Measurements from ENCODE around the gene MOV10L1. TPM values are rescaled to one million over a fixed set of nuclear protein-coding genes. Genes with fewer than 3 reads are reported as not detected.

Gene MOV10L1
- total RNA-seq, 2 donors from 2014 or later, result 0.36 to 18.9 TPM

GRCh38 chr22:50078246-50078645 is 11.6 kb upstream of the MOV10L1 start:
- DNase-seq (ENCODE audit: low spot score), result no peak
- no peaks in the 10 kb centered on the region for H3K4me1 ChIP-seq (replicated peaks)
- TF ChIP-seq CTCF (IDR thresholded peaks at IDR 0.05) (no peak), POLR2A (IDR thresholded peaks at IDR 0.05) (no peak), POLR2AphosphoS5 (IDR thresholded peaks at IDR 0.05) (no peak)
- H3K36me3 ChIP-seq, result no peaks in the 10 kb centered on the region
- no peaks in the 10 kb centered on the region for H3K9me3 ChIP-seq
- 95% methylated on average over 13 of the region's 13 CpGs for WGBS
- H3K4me3 ChIP-seq, result no peak overlapping the region
- H3K27ac ChIP-seq, result no peak overlapping the region
- intact Hi-C loops (cut with DNase I), result no loop called here
- H3K27me3 ChIP-seq (replicated peaks; ENCODE audit: insufficient read depth), result no peaks in the 10 kb centered on the region

- no peaks in the 10 kb centered on the region for H3K36me3 ChIP-seq
- no peaks in the 10 kb centered on the region for H3K9me3 ChIP-seq
- intact Hi-C loops (cut with DNase I), result no loop called here
- WGBS, result 87% methylated on average over 9 of the region's 9 CpGs
- H3K27ac ChIP-seq, result no peak overlapping the region
- no peak for TF ChIP-seq POLR2A (IDR thresholded peaks at IDR 0.05)
- no peak for TF ChIP-seq POLR2AphosphoS5 (IDR thresholded peaks at IDR 0.05)
- no peak for TF ChIP-seq CTCF (IDR thresholded peaks at IDR 0.05)
- peaks cover 2% of the 10 kb centered on the region for H3K27me3 ChIP-seq (replicated peaks; ENCODE audit: insufficient read depth)
- H3K4me3 ChIP-seq, result no peak overlapping the region
- no peak for DNase-seq (ENCODE audit: low spot score)
- H3K4me1 ChIP-seq (replicated peaks), result no peaks in the 10 kb centered on the region
These were observed 11.0 kb upstream of the MOV10L1 start for GRCh38 chr22:50078761-50079160.

- no peak for TF ChIP-seq POLR2A (IDR thresholded peaks at IDR 0.05)
- no peak for TF ChIP-seq POLR2AphosphoS5 (IDR thresholded peaks at IDR 0.05)
- peaks cover 6% of the 10 kb centered on the region for H3K27me3 ChIP-seq (replicated peaks; ENCODE audit: insufficient read depth)
- 78% methylated on average over 13 of the region's 13 CpGs for WGBS
- no peak overlapping the region for H3K4me3 ChIP-seq
- no peaks in the 10 kb centered on the region for H3K4me1 ChIP-seq (replicated peaks)
- no peak for DNase-seq (ENCODE audit: low spot score)
- H3K36me3 ChIP-seq, result no peaks in the 10 kb centered on the region
- intact Hi-C loops (cut with DNase I), result loop anchor here (10.0 kb wide), 1 partner anchor 55 kb away; no protein-coding TSS in a partner anchor
- no peaks in the 10 kb centered on the region for H3K9me3 ChIP-seq
- H3K27ac ChIP-seq, result no peak overlapping the region
These were observed 9.7 kb upstream of the MOV10L1 start for GRCh38 chr22:50080077-50080465.

GRCh38 chr22:50081426-50082196 is 8.2 kb upstream of the MOV10L1 start:
- intact Hi-C loops (cut with DNase I), result loop anchor here (10.0 kb wide), 1 partner anchor 53 kb away; no protein-coding TSS in a partner anchor
- no peak for DNase-seq (ENCODE audit: low spot score)
- no peaks in the 10 kb centered on the region for H3K4me1 ChIP-seq (replicated peaks)
- no peak overlapping the region for H3K4me3 ChIP-seq
- WGBS, result 93% methylated on average over 25 of the region's 27 CpGs
- H3K9me3 ChIP-seq, result no peaks in the 10 kb centered on the region
- no peak overlapping the region for H3K27ac ChIP-seq
- H3K36me3 ChIP-seq, result no peaks in the 10 kb centered on the region
- TF ChIP-seq POLR2AphosphoS5 (IDR thresholded peaks at IDR 0.05) (no peak), CTCF (IDR thresholded peaks at IDR 0.05) (no peak), POLR2A (IDR thresholded peaks at IDR 0.05) (no peak)
- H3K27me3 ChIP-seq (replicated peaks; ENCODE audit: insufficient read depth), result peaks cover 6% of the 10 kb centered on the region

- no peak for TF ChIP-seq CTCF (IDR thresholded peaks at IDR 0.05)
- no peak for TF ChIP-seq POLR2A (IDR thresholded peaks at IDR 0.05)
- TF ChIP-seq POLR2AphosphoS5 (IDR thresholded peaks at IDR 0.05), result no peak
- Histone ChIP-seq H3K27ac (no peak overlapping the region), H3K4me1 (replicated peaks) (no peaks in the 10 kb centered on the region), H3K4me3 (no peak overlapping the region), H3K27me3 (replicated peaks; ENCODE audit: insufficient read depth) (peaks cover 6% of the 10 kb centered on the region), H3K9me3 (no peaks in the 10 kb centered on the region), H3K36me3 (no peaks in the 10 kb centered on the region)
- intact Hi-C loops (cut with DNase I), result loop anchor here (10.0 kb wide), 1 partner anchor 53 kb away; no protein-coding TSS in a partner anchor
- 90% methylated on average over 18 of the region's 18 CpGs for WGBS
- no peak for DNase-seq (ENCODE audit: low spot score)
These were observed 7.5 kb upstream of the MOV10L1 start for GRCh38 chr22:50082197-50082715.
